Subcutaneous adipose tissue (tissue), 4 donors: ENCODE data around the gene DAPK1. TPM values are rescaled to one million over a fixed set of nuclear protein-coding genes. Genes with fewer than 3 reads are reported as not detected.

ENCODE experiments used
- total RNA-seq, 4 donors: library from RNA; depleted of rRNA; stranded (reverse); fragments of >200 nt; gene quantifications; one replicate each; pipeline ENCODE4 v1.1.0, GENCODE V29; 2016
- TF ChIP-seq, protein P1 (sequence below): fragments of 450-650 bp; IDR thresholded peaks from one replicate; pipeline ENCODE4 v1.5.1; 2016; ENCODE audit warnings: low read depth, mild to moderate bottlenecking, control low read depth, antibody characterized with exemption, moderate library complexity

Gene DAPK1
- total RNA-seq, 4 donors from 2014 or later: 29.5 to 63.2 (median 43.4) TPM

DNA sequence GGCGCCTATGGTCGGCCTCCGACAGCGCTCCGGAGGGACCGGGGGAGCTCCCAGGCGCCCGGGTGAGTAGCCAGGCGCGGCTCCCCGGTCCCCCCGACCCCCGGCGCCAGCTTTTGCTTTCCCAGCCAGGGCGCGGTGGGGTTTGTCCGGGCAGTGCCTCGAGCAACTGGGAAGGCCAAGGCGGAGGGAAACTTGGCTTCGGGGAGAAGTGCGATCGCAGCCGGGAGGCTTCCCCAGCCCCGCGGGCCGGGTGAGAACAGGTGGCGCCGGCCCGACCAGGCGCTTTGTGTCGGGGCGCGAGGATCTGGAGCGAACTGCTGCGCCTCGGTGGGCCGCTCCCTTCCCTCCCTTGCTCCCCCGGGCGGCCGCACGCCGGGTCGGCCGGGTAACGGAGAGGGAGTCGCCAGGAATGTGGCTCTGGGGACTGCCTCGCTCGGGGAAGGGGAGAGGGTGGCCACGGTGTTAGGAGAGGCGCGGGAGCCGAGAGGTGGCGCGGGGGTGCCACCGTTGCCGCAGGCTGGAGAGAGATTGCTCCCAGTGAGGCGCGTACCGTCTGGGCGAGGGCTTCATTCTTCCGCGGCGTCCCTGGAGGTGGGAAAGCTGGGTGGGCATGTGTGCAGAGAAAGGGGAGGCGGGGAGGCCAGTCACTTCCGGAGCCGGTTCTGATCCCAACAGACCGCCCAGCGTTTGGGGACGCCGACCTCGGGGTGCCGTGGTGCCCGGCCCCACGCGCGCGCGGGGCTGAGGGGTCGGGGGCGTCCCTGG lies 561 bp downstream of the DAPK1 start:
- TF ChIP-seq, protein P1, sequence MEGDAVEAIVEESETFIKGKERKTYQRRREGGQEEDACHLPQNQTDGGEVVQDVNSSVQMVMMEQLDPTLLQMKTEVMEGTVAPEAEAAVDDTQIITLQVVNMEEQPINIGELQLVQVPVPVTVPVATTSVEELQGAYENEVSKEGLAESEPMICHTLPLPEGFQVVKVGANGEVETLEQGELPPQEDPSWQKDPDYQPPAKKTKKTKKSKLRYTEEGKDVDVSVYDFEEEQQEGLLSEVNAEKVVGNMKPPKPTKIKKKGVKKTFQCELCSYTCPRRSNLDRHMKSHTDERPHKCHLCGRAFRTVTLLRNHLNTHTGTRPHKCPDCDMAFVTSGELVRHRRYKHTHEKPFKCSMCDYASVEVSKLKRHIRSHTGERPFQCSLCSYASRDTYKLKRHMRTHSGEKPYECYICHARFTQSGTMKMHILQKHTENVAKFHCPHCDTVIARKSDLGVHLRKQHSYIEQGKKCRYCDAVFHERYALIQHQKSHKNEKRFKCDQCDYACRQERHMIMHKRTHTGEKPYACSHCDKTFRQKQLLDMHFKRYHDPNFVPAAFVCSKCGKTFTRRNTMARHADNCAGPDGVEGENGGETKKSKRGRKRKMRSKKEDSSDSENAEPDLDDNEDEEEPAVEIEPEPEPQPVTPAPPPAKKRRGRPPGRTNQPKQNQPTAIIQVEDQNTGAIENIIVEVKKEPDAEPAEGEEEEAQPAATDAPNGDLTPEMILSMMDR: no peak

DNA sequence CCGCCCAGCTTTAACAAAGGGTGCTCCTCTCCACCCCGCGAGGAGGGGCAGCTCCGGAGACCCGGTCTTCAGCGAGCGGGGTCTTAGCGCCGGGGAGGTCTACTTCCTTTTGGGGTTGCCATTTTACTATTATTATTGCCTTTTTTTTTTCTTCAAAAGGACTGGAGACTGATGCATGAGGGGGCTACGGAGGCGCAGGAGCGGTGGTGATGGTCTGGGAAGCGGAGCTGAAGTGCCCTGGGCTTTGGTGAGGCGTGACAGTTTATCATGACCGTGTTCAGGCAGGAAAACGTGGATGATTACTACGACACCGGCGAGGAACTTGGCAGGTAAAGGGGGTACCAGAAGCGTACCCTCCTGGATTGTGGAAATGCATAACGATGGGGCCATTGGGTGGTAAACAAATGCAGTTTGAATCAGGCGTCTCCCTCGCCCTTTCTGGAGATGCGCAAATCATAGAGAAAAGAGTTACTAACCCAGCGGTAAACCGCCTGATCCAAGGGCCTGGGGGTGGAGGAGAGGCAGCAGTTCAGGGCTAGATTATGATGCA lies 1.2 kb downstream of the DAPK1 start:
- TF ChIP-seq, protein P1: no peak

- TF ChIP-seq, protein P1: no peak
Measured at GRCh38 chr9:87499424-87500017, 1.9 kb downstream of the DAPK1 start.

DNA sequence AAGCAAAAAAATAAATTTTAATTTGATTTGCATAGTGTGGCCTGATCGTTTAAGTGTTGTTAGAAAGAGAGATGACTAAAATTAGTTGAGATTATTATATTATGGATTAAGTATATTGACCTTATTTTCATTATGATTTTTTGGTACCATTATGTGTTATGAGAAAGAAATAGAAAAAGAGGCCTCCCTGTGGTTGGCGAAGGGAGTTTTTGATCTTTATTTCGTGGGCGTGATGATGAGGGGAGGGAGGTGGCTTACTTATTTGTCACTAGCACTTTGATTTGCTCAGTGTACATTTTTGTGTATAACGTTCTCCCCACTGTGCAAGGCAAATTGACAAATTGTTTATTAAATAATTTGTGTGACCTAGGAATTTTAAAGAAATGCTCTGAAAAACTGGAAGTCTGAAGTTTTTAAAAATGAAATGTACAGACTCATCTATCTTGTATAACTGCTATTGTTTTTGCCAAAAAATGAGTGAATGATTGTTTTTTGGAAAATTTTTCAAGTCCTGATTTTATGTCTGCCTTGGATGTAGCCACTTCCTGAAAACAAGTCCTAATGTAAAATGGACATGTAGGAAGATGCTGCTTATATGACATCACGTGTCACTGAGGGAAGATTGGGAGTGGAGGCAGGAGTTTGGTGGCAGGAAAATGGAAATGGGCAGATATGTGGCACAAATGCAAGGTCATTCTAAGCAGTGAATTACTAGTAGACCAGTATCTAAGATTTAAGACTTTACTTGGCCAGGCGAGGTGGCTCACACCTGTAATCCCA lies 3.0 kb downstream of the DAPK1 start:
- TF ChIP-seq, protein P1: no peak

DNA sequence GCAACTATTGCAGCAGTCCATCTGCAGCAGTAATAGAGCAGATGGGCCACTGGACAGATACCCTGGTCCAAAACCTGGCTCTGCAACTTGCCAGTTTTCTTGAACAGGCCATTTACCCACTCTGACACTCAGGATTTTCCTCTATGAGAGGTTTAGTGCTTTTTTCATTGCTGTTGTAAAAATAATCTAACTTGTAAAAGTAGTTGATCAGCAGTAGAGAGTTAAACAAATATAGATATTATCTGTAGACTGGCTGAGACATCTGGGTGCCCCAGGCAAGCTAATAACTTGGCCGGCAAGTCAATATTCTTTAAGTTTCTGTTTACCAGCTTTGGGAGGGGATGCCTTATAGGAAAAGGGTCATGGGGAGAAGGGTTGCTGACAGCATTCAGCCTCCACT lies 4.1 kb downstream of the DAPK1 start:
- TF ChIP-seq, protein P1: no peak

DNA sequence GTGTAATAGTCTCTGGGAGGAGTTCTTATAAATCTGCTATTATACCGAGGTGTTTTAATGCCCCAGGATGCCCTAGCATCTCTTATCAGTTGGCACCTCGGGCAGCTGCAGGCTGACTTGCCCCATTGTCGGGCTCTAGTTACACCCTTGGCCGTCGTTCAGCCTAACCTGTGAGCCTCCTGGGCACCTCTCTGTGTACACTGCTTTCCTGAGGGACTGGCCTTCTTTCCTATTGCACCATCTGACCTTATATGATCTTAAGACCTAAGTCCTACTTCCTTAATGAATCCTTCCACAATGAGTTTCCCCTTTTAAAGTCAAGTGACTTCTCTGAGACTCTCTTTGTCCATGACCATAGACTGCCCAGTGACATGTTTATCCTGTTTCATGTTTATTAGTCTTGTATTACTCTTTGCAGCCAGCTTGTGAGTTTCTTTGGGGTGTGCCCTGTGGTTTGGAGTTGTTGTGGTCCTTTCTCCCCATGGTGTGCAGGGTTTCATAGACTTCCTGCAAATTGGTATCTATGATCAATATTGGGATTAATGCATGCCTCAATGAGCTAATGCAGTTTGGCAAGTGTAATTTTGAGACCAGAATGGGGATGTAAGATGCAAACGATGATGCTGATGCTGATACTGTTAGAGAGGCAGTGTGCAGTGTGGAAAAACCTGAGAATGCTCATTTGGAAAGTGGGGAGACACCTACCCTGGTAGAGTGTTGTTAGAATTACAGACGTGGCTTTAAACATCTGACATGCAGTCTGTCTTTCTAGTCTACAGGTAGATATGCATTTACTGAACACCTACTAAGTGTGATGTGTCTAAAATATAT lies 4.9 kb downstream of the DAPK1 start:
- TF ChIP-seq, protein P1: no peak
